Measurements from ENCODE around the gene ADGRL1. TPM values are rescaled to one million over a fixed set of nuclear protein-coding genes. Genes with fewer than 3 reads are reported as not detected.

The ADGRL1 gene
- total and polyA plus RNA-seq, 10 of the 15 experiments (the other 5 are each of a cell fraction or from before 2014, with no cell fraction given) = 0.05 to 4.8 (median 0.71) TPM

DNA sequence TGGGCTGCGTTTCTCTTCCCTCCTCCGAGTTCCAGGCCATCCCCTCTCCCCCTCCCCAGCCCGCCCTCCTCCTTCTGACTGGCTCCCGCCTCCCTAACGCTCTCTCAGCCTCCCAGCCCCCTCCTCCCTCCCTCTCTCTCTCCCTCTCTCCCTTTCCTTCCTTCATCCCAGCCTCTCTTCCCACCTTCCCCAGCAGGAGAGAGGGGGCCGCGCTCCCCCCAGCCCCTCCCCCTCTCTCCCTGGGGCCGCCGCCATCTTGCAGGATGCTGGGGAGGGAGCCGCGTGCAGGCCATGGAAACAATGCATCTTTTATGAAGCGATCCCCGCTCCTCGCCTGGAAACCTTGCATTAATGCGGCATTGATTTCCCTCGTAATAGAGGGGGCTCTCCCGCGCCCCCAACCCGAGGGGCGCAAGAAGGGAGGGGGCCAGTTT, 42.6 kb upstream of the ADGRL1 start (continued):
- TF ChIP-seq, protein P1, sequence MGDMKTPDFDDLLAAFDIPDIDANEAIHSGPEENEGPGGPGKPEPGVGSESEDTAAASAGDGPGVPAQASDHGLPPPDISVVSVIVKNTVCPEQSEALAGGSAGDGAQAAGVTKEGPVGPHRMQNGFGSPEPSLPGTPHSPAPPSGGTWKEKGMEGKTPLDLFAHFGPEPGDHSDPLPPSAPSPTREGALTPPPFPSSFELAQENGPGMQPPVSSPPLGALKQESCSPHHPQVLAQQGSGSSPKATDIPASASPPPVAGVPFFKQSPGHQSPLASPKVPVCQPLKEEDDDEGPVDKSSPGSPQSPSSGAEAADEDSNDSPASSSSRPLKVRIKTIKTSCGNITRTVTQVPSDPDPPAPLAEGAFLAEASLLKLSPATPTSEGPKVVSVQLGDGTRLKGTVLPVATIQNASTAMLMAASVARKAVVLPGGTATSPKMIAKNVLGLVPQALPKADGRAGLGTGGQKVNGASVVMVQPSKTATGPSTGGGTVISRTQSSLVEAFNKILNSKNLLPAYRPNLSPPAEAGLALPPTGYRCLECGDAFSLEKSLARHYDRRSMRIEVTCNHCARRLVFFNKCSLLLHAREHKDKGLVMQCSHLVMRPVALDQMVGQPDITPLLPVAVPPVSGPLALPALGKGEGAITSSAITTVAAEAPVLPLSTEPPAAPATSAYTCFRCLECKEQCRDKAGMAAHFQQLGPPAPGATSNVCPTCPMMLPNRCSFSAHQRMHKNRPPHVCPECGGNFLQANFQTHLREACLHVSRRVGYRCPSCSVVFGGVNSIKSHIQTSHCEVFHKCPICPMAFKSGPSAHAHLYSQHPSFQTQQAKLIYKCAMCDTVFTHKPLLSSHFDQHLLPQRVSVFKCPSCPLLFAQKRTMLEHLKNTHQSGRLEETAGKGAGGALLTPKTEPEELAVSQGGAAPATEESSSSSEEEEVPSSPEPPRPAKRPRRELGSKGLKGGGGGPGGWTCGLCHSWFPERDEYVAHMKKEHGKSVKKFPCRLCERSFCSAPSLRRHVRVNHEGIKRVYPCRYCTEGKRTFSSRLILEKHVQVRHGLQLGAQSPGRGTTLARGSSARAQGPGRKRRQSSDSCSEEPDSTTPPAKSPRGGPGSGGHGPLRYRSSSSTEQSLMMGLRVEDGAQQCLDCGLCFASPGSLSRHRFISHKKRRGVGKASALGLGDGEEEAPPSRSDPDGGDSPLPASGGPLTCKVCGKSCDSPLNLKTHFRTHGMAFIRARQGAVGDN (IDR thresholded peaks at IDR 0.05) = no peak
- TF ChIP-seq, protein P2, sequence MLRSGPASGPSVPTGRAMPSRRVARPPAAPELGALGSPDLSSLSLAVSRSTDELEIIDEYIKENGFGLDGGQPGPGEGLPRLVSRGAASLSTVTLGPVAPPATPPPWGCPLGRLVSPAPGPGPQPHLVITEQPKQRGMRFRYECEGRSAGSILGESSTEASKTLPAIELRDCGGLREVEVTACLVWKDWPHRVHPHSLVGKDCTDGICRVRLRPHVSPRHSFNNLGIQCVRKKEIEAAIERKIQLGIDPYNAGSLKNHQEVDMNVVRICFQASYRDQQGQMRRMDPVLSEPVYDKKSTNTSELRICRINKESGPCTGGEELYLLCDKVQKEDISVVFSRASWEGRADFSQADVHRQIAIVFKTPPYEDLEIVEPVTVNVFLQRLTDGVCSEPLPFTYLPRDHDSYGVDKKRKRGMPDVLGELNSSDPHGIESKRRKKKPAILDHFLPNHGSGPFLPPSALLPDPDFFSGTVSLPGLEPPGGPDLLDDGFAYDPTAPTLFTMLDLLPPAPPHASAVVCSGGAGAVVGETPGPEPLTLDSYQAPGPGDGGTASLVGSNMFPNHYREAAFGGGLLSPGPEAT (IDR thresholded peaks at IDR 0.05; ENCODE audit: low read depth) = no peak
- TF ChIP-seq, protein P3, sequence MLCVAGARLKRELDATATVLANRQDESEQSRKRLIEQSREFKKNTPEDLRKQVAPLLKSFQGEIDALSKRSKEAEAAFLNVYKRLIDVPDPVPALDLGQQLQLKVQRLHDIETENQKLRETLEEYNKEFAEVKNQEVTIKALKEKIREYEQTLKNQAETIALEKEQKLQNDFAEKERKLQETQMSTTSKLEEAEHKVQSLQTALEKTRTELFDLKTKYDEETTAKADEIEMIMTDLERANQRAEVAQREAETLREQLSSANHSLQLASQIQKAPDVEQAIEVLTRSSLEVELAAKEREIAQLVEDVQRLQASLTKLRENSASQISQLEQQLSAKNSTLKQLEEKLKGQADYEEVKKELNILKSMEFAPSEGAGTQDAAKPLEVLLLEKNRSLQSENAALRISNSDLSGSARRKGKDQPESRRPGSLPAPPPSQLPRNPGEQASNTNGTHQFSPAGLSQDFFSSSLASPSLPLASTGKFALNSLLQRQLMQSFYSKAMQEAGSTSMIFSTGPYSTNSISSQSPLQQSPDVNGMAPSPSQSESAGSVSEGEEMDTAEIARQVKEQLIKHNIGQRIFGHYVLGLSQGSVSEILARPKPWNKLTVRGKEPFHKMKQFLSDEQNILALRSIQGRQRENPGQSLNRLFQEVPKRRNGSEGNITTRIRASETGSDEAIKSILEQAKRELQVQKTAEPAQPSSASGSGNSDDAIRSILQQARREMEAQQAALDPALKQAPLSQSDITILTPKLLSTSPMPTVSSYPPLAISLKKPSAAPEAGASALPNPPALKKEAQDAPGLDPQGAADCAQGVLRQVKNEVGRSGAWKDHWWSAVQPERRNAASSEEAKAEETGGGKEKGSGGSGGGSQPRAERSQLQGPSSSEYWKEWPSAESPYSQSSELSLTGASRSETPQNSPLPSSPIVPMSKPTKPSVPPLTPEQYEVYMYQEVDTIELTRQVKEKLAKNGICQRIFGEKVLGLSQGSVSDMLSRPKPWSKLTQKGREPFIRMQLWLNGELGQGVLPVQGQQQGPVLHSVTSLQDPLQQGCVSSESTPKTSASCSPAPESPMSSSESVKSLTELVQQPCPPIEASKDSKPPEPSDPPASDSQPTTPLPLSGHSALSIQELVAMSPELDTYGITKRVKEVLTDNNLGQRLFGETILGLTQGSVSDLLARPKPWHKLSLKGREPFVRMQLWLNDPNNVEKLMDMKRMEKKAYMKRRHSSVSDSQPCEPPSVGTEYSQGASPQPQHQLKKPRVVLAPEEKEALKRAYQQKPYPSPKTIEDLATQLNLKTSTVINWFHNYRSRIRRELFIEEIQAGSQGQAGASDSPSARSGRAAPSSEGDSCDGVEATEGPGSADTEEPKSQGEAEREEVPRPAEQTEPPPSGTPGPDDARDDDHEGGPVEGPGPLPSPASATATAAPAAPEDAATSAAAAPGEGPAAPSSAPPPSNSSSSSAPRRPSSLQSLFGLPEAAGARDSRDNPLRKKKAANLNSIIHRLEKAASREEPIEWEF (IDR thresholded peaks at IDR 0.05; ENCODE audit: insufficient replicate concordance, low read depth, low read length) = no peak
- no peak for TF ChIP-seq ZBED1 (IDR thresholded peaks at IDR 0.05; ENCODE audit: borderline replicate concordance)
- TF ChIP-seq GATAD2B (conservative IDR thresholded peaks at IDR 0.05; ENCODE audit: low read depth) = no peak
- TF ChIP-seq CREM (IDR thresholded peaks at IDR 0.05; ENCODE audit: low read depth) = no peak
- peak; percentile 43 for TF ChIP-seq MEF2B (IDR thresholded peaks at IDR 0.05; ENCODE audit: partially characterized antibody, poor library complexity, severe bottlenecking)
- TF ChIP-seq RFX5 (IDR thresholded peaks at IDR 0.05; ENCODE audit: low read depth, low read length) = no peak
- TF ChIP-seq SIX5 (IDR thresholded peaks at IDR 0.05; ENCODE audit: low read depth, low read length, severe bottlenecking) = no peak
- TF ChIP-seq IKZF2 (IDR thresholded peaks at IDR 0.05) = peak; percentile 28 to 47
- TF ChIP-seq CHD2 (IDR thresholded peaks at IDR 0.05; ENCODE audit: borderline replicate concordance, low read depth, low read length) = peak; percentile 41; the same call in 1 of the 2 replicates
- TF ChIP-seq NFYB (IDR thresholded peaks at IDR 0.05; ENCODE audit: insufficient read depth, low read depth, low read length) = no peak
- TF ChIP-seq SMARCA5 (IDR thresholded peaks at IDR 0.05) = no peak
- TF ChIP-seq, protein P4, sequence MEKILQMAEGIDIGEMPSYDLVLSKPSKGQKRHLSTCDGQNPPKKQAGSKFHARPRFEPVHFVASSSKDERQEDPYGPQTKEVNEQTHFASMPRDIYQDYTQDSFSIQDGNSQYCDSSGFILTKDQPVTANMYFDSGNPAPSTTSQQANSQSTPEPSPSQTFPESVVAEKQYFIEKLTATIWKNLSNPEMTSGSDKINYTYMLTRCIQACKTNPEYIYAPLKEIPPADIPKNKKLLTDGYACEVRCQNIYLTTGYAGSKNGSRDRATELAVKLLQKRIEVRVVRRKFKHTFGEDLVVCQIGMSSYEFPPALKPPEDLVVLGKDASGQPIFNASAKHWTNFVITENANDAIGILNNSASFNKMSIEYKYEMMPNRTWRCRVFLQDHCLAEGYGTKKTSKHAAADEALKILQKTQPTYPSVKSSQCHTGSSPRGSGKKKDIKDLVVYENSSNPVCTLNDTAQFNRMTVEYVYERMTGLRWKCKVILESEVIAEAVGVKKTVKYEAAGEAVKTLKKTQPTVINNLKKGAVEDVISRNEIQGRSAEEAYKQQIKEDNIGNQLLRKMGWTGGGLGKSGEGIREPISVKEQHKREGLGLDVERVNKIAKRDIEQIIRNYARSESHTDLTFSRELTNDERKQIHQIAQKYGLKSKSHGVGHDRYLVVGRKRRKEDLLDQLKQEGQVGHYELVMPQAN (conservative IDR thresholded peaks at IDR 0.05) = no peak
- no peak for TF ChIP-seq PML (IDR thresholded peaks at IDR 0.05; ENCODE audit: low read length)
- TF ChIP-seq, protein P5, sequence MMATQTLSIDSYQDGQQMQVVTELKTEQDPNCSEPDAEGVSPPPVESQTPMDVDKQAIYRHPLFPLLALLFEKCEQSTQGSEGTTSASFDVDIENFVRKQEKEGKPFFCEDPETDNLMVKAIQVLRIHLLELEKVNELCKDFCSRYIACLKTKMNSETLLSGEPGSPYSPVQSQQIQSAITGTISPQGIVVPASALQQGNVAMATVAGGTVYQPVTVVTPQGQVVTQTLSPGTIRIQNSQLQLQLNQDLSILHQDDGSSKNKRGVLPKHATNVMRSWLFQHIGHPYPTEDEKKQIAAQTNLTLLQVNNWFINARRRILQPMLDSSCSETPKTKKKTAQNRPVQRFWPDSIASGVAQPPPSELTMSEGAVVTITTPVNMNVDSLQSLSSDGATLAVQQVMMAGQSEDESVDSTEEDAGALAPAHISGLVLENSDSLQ (IDR thresholded peaks at IDR 0.05) = no peak

Data from GM12878 (cell line).